NCI-H1694 treated with DMSO at 0.1 percent for 48 hours (cell line): Measurements from ENCODE around the gene DENND2A.
"Not testable (repeated sequence)": the region's sequence is repeated elsewhere in the genome, so short reads cannot be mapped to it uniquely, and the experiment has no call there.

ENCODE experiments used
- DNase-seq: peaks from one replicate; lab custom pipeline; 2025; lab: John Stamatoyannopoulos, UW

DENND2A gene

GRCh38 chr7:140673063-140673773 lies 32.6 kb upstream of the DENND2A start:
- DNase-seq, result no peak

DNA sequence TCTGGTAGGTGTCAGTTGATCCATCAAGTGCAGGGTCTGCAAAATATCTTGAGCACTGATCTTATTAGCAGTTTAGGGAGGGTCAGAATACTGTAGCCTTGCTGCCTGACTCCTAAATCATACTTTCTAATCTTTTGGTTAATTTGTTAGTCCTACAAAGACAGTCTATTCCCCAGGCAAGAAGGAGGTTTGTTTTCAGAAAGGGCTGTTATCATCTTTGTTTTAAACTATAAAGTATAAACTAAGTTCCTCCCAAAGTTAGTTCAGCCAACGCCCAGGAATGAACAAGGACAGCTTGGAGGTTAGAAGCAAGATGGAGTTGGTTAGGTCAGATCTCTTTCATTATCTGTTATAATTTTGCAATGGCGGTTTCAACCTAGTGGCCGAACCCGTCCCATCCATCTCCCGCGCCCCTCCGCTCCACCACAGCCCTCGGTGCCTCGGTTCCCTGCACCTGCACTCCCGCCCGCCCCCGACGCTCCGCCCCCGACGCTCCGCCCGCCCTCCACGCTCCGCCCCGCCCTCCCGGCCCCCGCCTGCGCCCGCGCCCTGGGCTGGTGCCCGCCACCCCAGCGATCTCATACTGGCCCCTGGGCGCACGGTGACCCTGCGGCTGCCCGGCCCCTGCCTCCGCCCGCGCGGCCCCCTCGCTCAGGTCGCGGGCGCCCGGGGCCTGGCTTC lies 31.9 kb upstream of the DENND2A start, which contains the start of gene ADCK2:
TSS of gene ADCK2 (plus strand) at position 564 of the 681 bp plus-strand sequence. CDS start 386 bp downstream, outside the sequence.
- DNase-seq, result no peak

- no peak for DNase-seq
Observed at GRCh38 chr7:140671966-140672365, 31.4 kb upstream of the DENND2A start.

DNA sequence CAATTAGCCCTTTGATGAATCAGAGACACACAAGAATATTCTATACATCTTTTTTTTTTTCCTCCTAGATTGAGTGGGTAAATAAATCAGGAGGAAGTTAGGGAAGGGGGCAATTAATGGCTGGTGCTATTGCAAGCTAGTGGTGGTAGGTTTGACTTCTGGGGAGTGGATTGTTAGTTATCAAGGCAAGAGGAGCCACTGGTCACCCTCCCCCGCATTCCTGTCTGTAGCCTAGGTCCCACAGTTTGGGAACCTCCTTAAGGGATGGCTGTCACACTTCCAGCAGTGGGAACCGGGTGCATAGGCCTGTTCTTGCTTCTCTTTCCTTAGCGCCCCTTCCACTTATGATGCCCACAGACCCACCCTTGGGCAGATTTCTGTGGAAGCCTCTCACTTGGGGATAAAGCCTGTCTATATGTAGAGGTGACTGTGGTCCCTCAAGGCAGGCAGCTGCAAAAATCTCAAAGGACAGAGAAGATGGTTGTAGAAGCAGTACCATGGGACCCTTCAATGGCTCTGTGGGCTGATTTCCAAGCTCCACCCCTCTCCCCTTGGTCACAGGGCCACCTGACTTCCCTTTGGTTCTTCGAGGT lies 29.8 kb upstream of the DENND2A start:
- DNase-seq, result no peak

DNA sequence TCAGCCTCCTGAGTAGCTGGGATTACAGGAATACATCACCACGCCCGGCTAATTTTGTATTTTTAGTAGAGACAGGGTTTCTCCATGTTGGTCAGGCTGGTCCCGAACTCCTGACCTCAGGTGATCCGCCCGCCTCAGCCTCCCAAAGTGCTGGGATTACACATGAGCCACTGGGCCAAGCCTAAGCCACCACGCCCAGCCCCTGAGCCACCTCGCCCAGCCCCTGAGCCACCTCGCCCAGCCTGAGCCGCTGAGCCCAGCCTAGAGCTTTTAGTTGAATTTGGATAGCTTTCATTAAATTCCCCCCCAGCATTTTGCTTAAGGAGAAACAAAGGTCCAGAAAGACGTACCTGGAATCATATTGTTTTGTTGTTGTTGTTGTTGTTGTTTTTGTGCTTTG lies 29.2 kb upstream of the DENND2A start:
- not testable (repeated sequence) for DNase-seq

DNA sequence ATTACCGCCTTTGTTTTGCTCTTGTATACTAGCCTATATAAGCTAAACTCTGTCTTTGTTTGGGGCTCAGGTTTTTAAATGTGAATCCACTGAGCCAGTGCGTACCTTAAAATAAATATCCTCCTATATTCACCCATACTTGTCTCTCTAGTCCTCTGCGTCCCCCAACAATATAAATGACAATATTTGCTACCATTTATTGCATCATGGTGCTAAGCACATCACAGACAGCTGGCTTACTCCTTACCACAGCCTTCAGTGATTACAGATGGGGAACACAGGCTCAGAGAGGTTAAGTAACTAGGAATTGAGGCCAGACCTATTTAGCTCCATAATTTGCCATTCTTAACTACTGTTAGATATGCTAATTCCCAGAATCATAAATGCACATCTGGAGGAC lies 28.7 kb upstream of the DENND2A start:
- DNase-seq, result no peak

GRCh38 chr7:140668641-140669040 lies 28.0 kb upstream of the DENND2A start:
- no peak for DNase-seq

- DNase-seq, result no peak
Observed at GRCh38 chr7:140667476-140667875, 26.9 kb upstream of the DENND2A start.

DNA sequence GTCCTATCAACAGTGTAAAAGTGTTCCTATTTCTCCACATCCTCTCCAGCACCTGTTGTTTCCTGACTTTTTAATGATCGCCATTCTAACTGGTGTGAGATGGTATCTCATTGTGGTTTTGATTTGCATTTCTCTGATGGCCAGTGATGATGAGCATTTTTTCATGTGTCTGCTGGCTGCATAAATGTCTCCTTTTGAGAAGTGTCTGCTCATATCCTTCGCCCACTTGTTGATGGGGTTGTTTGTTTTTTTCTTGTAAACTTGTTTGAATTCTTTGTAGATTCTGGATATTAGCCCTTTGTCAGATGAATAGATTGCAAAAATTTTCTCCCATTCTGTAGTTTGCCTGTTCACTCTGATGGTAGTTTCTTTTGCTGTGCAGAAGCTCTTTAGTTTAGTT lies 22.3 kb upstream of the DENND2A start:
- DNase-seq, result not testable (repeated sequence)

GRCh38 chr7:140661124-140661523 lies 20.5 kb upstream of the DENND2A start:
- DNase-seq, result peak; percentile 27

DNA sequence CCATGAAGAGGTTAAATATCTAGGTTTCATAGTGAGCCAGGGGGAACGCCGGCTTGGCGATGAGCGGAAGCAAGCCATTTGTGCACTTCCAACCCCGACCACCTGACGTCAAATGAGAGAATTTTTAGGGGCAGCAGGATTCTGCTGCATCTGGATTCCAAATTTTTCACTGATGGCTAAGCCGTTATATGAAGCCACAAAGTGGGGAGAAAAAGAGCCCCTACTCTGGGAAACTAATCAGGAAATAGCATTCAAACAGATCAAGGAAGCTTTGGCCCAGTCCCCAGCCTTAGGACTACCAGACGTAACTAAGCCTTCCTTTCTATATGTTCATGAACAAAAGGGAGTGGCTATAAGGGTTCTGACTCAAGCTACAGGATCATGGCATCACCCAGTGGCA lies 19.2 kb upstream of the DENND2A start:
- no peak for DNase-seq

DNA sequence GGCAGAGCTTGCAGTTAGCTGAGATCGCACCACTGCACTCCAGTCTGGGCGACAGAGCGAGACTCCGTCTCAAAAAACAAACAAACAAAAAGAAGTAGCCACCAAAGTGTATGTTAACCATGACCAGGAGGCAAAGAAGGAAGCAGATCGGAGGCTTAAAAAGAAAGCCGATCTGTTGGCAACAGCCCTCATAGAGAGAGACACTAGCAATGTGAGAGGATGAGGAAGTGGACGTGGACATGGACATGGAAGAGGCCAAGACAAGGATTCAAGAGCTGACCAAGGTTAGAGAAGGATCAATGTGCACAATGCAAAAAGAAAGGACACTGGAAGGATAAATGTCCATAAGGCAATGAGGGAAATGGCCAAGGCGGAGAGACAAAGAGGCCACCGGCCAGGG lies 17.3 kb upstream of the DENND2A start:
- DNase-seq, result no peak

DNA sequence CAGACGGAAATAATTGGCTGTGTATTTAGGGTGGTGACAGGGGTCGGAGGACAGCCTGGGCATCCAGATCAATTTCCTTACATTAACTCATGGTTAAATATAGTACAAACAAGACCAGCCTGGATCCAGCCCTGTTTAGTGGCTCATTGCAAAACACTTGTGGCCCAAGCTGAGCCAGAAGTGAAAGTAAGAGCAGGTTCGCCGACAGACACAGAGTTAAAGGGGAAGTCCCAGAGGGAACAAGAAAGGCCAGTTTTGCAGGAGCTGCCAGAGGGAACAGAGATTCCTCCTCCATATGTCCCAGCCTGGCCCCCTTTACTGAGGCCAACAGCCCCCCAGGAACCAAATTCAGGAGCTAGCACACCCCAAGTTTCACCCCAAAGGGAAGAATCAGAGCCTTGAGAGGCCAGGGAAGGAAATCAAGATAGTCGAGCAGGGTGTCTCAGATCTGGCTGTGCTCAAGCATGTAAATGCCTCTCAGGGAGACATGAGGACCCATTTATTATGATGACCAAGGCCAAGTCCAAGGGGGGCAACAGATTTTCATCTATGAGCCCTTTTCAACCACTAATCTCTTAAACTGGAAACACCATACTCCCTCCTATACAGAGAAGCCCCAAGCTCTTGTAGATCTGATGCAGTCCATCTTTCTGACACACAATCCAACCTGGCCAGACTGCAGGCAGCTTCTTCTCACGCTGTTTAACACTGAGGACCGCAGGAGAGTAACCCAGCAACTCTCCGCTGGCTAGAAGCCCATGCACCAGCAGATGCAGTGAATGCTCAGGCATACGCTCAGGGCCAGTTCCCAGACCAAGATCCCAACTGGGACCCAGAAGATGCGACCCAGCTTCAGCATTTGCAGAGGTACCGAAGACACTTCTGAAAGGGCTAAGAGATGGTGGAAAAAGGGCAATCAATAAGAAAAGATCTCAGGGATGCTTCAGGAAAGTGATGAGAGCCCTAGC lies 16.2 kb upstream of the DENND2A start:
- DNase-seq, result no peak

GRCh38 chr7:140655511-140656408 lies 15.1 kb upstream of the DENND2A start:
- no peak for DNase-seq

DNA sequence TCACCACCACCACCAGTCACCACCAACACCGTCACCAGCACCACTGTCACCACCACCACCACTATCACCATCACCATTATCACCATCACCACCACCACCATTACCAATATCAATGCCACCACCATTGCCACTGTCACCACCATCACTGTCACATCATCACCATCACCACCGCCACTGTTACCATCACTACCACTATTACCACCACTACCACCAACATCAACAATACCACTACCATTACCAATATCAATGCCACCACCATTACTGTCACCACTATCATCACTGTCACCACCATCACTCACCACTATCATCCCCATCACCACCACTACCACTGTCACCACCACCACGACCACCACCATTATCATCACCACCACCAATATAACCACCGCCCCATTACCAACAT lies 14.0 kb upstream of the DENND2A start:
- DNase-seq, result no peak

DNA sequence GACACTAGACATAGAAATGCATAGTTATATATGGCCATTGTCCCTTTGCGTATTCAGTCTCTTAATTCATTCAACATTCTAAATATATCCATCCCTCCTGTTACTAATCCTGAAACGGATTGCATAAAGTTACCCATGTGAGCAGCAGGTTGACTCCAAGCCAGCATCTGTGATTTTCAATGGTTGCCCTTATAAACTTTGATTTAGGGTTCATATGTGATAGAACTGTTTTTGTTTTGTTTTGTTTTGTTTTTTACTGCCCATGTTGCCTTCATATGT lies 13.4 kb upstream of the DENND2A start:
- no peak for DNase-seq

- DNase-seq, result peak; percentile 90
Observed at GRCh38 chr7:140653319-140654108, 12.9 kb upstream of the DENND2A start.

DNA sequence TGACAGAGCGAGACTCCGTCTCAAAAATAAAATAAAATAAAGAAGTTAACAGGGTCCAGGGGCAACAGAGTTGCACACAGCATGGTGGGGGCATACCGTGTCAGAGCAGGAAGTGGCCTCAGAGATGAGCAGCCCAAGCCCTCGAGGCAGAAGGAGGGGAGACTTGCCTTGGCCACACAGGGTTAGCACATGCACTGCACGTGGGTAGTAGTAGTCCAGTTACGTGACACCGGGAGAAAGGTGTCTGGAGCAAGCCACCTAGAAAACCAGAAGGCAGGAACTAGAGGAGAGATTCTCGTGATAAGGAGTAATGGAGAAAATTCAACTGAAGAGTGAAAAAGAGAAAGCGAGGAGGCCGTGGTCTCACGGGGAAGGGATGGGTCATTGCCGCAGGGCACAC lies 9.8 kb upstream of the DENND2A start:
- DNase-seq, result no peak

GRCh38 chr7:140649556-140650205 lies 9.1 kb upstream of the DENND2A start:
- DNase-seq, result no peak
